Spleen (tissue), 7 donors: ENCODE data around the gene COBLL1.

ENCODE experiments used
- POLR2A ChIP-seq, 3 donors: fragments of 450-650 bp; IDR thresholded peaks; one replicate each; pipeline ENCODE4 v1.5.1; 2017; ENCODE audit warnings: antibody characterized with exemption in 3 of 3, mild to moderate bottlenecking in 1 of 3
- TF ChIP-seq, protein P1 (sequence below), 11 experiments: fragments of 200-600 bp in 7 of 11; fragments of 450-650 bp in 4 of 11; sonication (generic) in 4 of 11; IDR thresholded peaks in 8 of 11; conservative IDR thresholded peaks in 3 of 11; 1 replicate in 7 of 11; 2 replicates in 4 of 11; pipeline versions ENCODE4 v1.4.0 to v1.8.0; 2016 to 2021; ENCODE audit warnings: antibody characterized with exemption in 11 of 11, inconsistent platforms in 4 of 11, mild to moderate bottlenecking in 1 of 11
- donor health status: DM: no; HTN: no; CAD: no; lungs with moderate emphysema.
- donor health status: DM: no; HTN: no; CAD: no.
- donor health status: DM: no; HTN: no; CAD: no.

DNA sequence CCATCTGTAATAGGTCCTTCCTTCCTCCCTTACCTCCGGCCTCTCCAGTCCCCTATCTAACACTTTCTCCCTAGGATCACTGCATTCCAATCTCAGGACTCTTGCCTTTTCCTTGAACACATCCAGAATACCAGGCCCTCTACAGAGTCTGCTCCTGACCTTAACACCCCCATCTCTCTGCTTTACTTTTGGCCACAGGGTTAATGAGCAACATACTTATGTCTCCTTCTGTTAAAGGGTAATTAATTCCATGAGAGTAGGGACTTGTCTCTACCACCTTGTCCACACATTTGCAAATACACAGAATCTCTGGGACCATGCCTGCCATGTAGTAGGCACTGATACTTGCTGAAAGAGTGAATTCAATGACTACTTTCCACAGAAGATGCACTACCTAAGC lies 94.9 kb downstream of the COBLL1 start:
- TF ChIP-seq, protein P1, sequence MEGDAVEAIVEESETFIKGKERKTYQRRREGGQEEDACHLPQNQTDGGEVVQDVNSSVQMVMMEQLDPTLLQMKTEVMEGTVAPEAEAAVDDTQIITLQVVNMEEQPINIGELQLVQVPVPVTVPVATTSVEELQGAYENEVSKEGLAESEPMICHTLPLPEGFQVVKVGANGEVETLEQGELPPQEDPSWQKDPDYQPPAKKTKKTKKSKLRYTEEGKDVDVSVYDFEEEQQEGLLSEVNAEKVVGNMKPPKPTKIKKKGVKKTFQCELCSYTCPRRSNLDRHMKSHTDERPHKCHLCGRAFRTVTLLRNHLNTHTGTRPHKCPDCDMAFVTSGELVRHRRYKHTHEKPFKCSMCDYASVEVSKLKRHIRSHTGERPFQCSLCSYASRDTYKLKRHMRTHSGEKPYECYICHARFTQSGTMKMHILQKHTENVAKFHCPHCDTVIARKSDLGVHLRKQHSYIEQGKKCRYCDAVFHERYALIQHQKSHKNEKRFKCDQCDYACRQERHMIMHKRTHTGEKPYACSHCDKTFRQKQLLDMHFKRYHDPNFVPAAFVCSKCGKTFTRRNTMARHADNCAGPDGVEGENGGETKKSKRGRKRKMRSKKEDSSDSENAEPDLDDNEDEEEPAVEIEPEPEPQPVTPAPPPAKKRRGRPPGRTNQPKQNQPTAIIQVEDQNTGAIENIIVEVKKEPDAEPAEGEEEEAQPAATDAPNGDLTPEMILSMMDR (IDR thresholded peaks at IDR 0.05 in 8 of 11, conservative IDR thresholded peaks at IDR 0.05 in 3 of 11) = no peak
- TF ChIP-seq POLR2A (IDR thresholded peaks at IDR 0.05) = no peak
